Caco-2 (cell line): ENCODE results near the gene CCDC170. TPM values are rescaled to one million over a fixed set of nuclear protein-coding genes. Genes with fewer than 3 reads are reported as not detected.

Experiments used
- BruUV-seq: library from RNA; stranded (reverse); fragments of 400-500 nt; replicated peaks from 2 replicates; lab custom pipeline; 2021; lab: Mats Ljungman, UMichigan
- CTCF ChIA-PET: fragments of 300-600 bp; sonication (Branson Sonifier 250); formaldehyde crosslinking; loops from one replicate; lab custom pipeline; 2022; ENCODE audit warnings: antibody characterized with exemption; lab: Charles Lee
- POLR2A ChIA-PET: fragments of 300-600 bp; sonication (Branson Sonifier 250); formaldehyde crosslinking; loops from one replicate; lab custom pipeline; 2022; ENCODE audit warnings: antibody characterized with exemption; lab: Charles Lee
- DNase-seq, 2 experiments: peaks; one replicate each; pipeline versions ENCODE4 v3.0.0 to v3.0.0-alpha.2; 2020 to 2022
- H3K27me3 ChIP-seq: replicated peaks from 2 replicates; pipeline ENCODE4 v1.6.0; 2011; ENCODE audit warnings: low read length; ENCODE audit not compliant: control insufficient read depth, insufficient read depth
- H3K36me3 ChIP-seq: 2 replicates; pipeline ENCODE4 v1.5.1; 2011; ENCODE audit warnings: low read length; ENCODE audit not compliant: control insufficient read depth, insufficient read depth
- H3K4me1 ChIP-seq: fragments of 250-450 bp; sonication (Bioruptor Pico); 2 replicates; pipeline ENCODE4 v1.5.1; 2020; ENCODE audit warnings: mild to moderate bottlenecking
- H3K4me3 ChIP-seq: 2 replicates; pipeline ENCODE4 v1.5.1; 2011; ENCODE audit warnings: low read depth, mild to moderate bottlenecking, control low read depth, low read length
- H3K9me3 ChIP-seq: fragments of 250-450 bp; sonication (Bioruptor Pico); 2 replicates; pipeline ENCODE4 v1.5.1; 2020; ENCODE audit warnings: mild to moderate bottlenecking, moderate library complexity
- H3K27ac Mint-ChIP-seq: one replicate; pipeline ENCODE4 v1.8.0; 2022; ENCODE audit warnings: mixed read lengths; ENCODE audit not compliant: unreplicated experiment
- H3K27me3 Mint-ChIP-seq: one replicate; pipeline ENCODE4 v1.8.0; 2022; ENCODE audit warnings: mixed read lengths; ENCODE audit not compliant: insufficient read depth, unreplicated experiment
- H3K36me3 Mint-ChIP-seq: one replicate; pipeline ENCODE4 v1.8.0; 2022; ENCODE audit warnings: mild to moderate bottlenecking, mixed read lengths; ENCODE audit not compliant: insufficient read depth, unreplicated experiment
- H3K4me1 Mint-ChIP-seq: one replicate; pipeline ENCODE4 v1.8.0; 2022; ENCODE audit warnings: low read depth, mixed read lengths; ENCODE audit not compliant: unreplicated experiment
- H3K4me3 Mint-ChIP-seq: one replicate; pipeline ENCODE4 v1.8.0; 2022; ENCODE audit warnings: mild to moderate bottlenecking, moderate library complexity, mixed read lengths; ENCODE audit not compliant: unreplicated experiment
- H3K9me3 Mint-ChIP-seq: one replicate; pipeline ENCODE4 v1.8.0; 2022; ENCODE audit warnings: mixed read lengths; ENCODE audit not compliant: unreplicated experiment
- intact Hi-C: fragments of 100-400 bp; cut with micrococcal nuclease; formaldehyde crosslinking; loops from one replicate; pipeline ENCODE4 v1.10.0; 2022; ENCODE audit not compliant: unreplicated experiment
- total RNA-seq: library from RNA; stranded (reverse); gene quantifications from 2 replicates; pipeline ENCODE4 v1.2.3, GENCODE V29; 2022
- TF ChIP-seq, protein P1 (sequence below), 2 experiments: fragments of 200-600 bp in 1 of 2; IDR thresholded peaks; 1 replicate in 1 of 2; 2 replicates in 1 of 2; pipeline versions ENCODE4 v1.5.1 to v1.8.0; 2011 to 2022; ENCODE audit warnings: antibody characterized with exemption in 1 of 2, control low read depth in 1 of 2, inconsistent platforms in 1 of 2, low read depth in 1 of 2, low read length in 1 of 2, mild to moderate bottlenecking in 1 of 2, moderate library complexity in 1 of 2; ENCODE audit not compliant: insufficient read depth in 1 of 2, severe bottlenecking in 1 of 2, unreplicated experiment in 1 of 2

CCDC170 gene
- total RNA-seq, 1 experiment from 2014 or later: 6.8 TPM

DNA sequence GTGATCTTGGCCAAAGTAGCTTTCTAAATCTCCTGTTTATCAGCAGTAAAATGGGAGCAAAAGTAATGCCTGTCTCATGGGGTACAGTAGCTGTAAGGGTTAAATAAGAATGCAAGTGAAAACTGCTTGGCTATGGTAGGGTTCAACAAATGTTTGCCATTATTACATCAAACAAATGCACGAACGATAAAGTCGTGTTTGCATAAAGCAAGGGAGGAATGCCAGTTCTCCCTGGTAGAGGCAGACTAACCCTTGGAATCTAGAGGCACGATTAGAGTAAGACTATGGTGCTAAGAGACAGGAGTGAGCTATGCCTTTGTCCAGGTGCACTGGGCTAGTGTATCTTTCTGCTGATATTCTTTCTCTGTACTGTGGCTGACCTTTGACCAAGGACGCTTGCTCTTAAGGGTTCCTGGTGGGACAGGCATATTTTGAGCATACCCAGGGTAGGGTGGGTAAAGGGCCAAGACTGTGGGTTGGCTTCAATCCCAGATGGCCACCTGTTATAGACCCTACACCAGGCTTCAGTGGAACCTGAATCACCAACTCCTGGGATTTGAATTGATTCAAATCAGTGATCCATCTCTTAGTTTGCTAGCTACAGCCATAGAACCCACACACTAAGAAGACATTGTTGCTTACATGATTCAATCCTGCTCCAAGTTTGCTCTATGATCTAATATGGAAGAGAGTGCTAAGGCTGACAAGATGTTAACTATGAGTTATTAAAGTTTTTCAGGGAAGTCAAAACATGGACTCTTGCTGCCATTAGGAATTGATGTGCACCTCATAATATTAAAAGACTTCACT, 139.9 kb downstream of the CCDC170 start:
- peak; percentile 46 for DNase-seq
- H3K27me3 Mint-ChIP-seq: no peaks in the 10 kb centered on the region
- peaks cover 10% of the 10 kb centered on the region for H3K9me3 Mint-ChIP-seq
- TF ChIP-seq, protein P1, sequence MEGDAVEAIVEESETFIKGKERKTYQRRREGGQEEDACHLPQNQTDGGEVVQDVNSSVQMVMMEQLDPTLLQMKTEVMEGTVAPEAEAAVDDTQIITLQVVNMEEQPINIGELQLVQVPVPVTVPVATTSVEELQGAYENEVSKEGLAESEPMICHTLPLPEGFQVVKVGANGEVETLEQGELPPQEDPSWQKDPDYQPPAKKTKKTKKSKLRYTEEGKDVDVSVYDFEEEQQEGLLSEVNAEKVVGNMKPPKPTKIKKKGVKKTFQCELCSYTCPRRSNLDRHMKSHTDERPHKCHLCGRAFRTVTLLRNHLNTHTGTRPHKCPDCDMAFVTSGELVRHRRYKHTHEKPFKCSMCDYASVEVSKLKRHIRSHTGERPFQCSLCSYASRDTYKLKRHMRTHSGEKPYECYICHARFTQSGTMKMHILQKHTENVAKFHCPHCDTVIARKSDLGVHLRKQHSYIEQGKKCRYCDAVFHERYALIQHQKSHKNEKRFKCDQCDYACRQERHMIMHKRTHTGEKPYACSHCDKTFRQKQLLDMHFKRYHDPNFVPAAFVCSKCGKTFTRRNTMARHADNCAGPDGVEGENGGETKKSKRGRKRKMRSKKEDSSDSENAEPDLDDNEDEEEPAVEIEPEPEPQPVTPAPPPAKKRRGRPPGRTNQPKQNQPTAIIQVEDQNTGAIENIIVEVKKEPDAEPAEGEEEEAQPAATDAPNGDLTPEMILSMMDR (IDR thresholded peaks at IDR 0.05; ENCODE audit: insufficient read depth in 1 of 2, low read depth in 1 of 2, low read length in 1 of 2, severe bottlenecking in 1 of 2, unreplicated experiment in 1 of 2): no peak
- no peaks in the 10 kb centered on the region for H3K36me3 ChIP-seq
- H3K4me1 Mint-ChIP-seq: peaks cover 30% of the 10 kb centered on the region
- H3K27ac Mint-ChIP-seq: peak overlapping the region; percentile 34
- intact Hi-C loops: loop anchor here (5.0 kb wide), 1 partner anchor 34 kb away; no protein-coding TSS in a partner anchor
- no peak overlapping the region for H3K4me3 ChIP-seq
- ChIA-PET POLR2A (interaction anchor here (1.1 kb wide), 1 partner anchor 203 kb away, joined by 3 read pairs; no protein-coding TSS in a partner anchor), CTCF (interaction anchor here (1.3 kb wide), 1 partner anchor 35 kb away, joined by 6 read pairs; no protein-coding TSS in a partner anchor)
- BruUV-seq: no TSS peak
- no peaks in the 10 kb centered on the region for H3K36me3 Mint-ChIP-seq
- H3K27me3 ChIP-seq: no peaks in the 10 kb centered on the region
- H3K4me3 Mint-ChIP-seq: peak overlapping the region; percentile 32
- peaks cover 27% of the 10 kb centered on the region for H3K4me1 ChIP-seq
- H3K9me3 ChIP-seq: no peaks in the 10 kb centered on the region

DNA sequence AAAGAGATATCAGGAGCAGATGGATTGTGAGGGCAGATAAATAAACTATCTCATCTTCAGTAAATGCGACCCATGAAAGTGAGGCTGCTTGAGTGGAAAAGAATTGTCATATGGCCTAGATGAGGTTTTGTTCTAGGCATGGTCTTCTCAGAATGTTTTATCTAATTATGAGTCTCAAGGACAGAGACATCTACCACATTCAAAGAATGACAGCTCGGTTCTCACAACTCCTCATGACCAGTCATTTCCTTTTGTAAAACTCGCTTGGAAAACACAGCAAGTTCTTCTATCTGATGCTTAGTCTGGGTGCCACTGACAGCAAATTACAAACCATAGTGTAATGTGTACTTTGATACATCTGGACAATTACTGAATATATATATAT, 140.5 kb downstream of the CCDC170 start:
- TF ChIP-seq, protein P1 (IDR thresholded peaks at IDR 0.05; ENCODE audit: insufficient read depth in 1 of 2, low read depth in 1 of 2, low read length in 1 of 2, severe bottlenecking in 1 of 2, unreplicated experiment in 1 of 2): no peak
- Mint-ChIP-seq H3K9me3 (peaks cover 10% of the 10 kb centered on the region), H3K4me3 (no peak overlapping the region), H3K4me1 (peaks cover 28% of the 10 kb centered on the region), H3K27ac (no peak overlapping the region), H3K36me3 (no peaks in the 10 kb centered on the region), H3K27me3 (no peaks in the 10 kb centered on the region)
- POLR2A ChIA-PET: interaction anchor here (1.1 kb wide), 1 partner anchor 204 kb away, joined by 3 read pairs; no protein-coding TSS in a partner anchor
- H3K36me3 ChIP-seq: no peaks in the 10 kb centered on the region
- DNase-seq: no peak
- H3K4me3 ChIP-seq: no peak overlapping the region
- CTCF ChIA-PET: no interaction called here
- no peaks in the 10 kb centered on the region for H3K9me3 ChIP-seq
- H3K4me1 ChIP-seq: peaks cover 27% of the 10 kb centered on the region
- no TSS peak for BruUV-seq
- H3K27me3 ChIP-seq: no peaks in the 10 kb centered on the region
- intact Hi-C loops: loop anchor here (5.0 kb wide), 1 partner anchor 33 kb away; no protein-coding TSS in a partner anchor

- Mint-ChIP-seq H3K36me3 (no peaks in the 10 kb centered on the region), H3K4me1 (peaks cover 22% of the 10 kb centered on the region), H3K27me3 (no peaks in the 10 kb centered on the region), H3K4me3 (no peak overlapping the region), H3K27ac (no peak overlapping the region), H3K9me3 (peaks cover 19% of the 10 kb centered on the region)
- H3K36me3 ChIP-seq: no peaks in the 10 kb centered on the region
- CTCF ChIA-PET: no interaction called here
- TF ChIP-seq, protein P1 (IDR thresholded peaks at IDR 0.05; ENCODE audit: insufficient read depth in 1 of 2, low read depth in 1 of 2, low read length in 1 of 2, severe bottlenecking in 1 of 2, unreplicated experiment in 1 of 2): no peak
- H3K4me1 ChIP-seq: peaks cover 27% of the 10 kb centered on the region
- H3K4me3 ChIP-seq: no peak overlapping the region
- H3K9me3 ChIP-seq: no peaks in the 10 kb centered on the region
- POLR2A ChIA-PET: no interaction called here
- intact Hi-C loops: no loop called here
- BruUV-seq: no TSS peak
- no peak for DNase-seq
- no peaks in the 10 kb centered on the region for H3K27me3 ChIP-seq
Measured at GRCh38 chr6:151635741-151636140, 141.9 kb downstream of the CCDC170 start.
